HG03457 (cell line): ENCODE measurements around the gene LCN6.

Experiments used
- ATAC-seq: cut with Tn5 transposase; IDR thresholded peaks from one replicate; pipeline ENCODE4 v1.9.1; 2021; ENCODE audit warnings: moderate number of reproducible peaks; ENCODE audit not compliant: unreplicated experiment

Gene LCN6

GRCh38 chr9:136745389-136746154 is 2.8 kb downstream of the LCN6 start:
- ATAC-seq = no peak

- no peak for ATAC-seq
Measured at GRCh38 chr9:136744773-136745172, 3.6 kb downstream of the LCN6 start.

GRCh38 chr9:136743639-136744211 is 4.6 kb downstream of the LCN6 start:
- no peak for ATAC-seq

GRCh38 chr9:136742591-136743391 is 5.5 kb downstream of the LCN6 start, which contains the start of gene LCN10:
Gene LCN10, minus strand, starts transcription at chr9:136742940. Its CDS starts 37 bp downstream, at chr9:136742903.
- no peak for ATAC-seq

- ATAC-seq = no peak
Measured at GRCh38 chr9:136741883-136742571, 6.3 kb downstream of the LCN6 start.

- no peak for ATAC-seq
Measured at GRCh38 chr9:136740971-136741882, 7.1 kb downstream of the LCN6 start.

- no peak for ATAC-seq
Measured at GRCh38 chr9:136740491-136740890, 7.8 kb downstream of the LCN6 start.

- no peak for ATAC-seq
Measured at GRCh38 chr9:136740069-136740468, 8.3 kb downstream of the LCN6 start.

GRCh38 chr9:136739509-136739908 is 8.8 kb downstream of the LCN6 start:
- no peak for ATAC-seq

- no peak for ATAC-seq
Measured at GRCh38 chr9:136738960-136739359, 9.4 kb downstream of the LCN6 start.

GRCh38 chr9:136735812-136736480 is 12.4 kb downstream of the LCN6 start:
- ATAC-seq = no peak

GRCh38 chr9:136734837-136735496 is 13.4 kb downstream of the LCN6 start:
- no peak for ATAC-seq

GRCh38 chr9:136733611-136734010 is 14.7 kb downstream of the LCN6 start:
- no peak for ATAC-seq

- ATAC-seq = no peak
Measured at GRCh38 chr9:136732444-136733178, 15.7 kb downstream of the LCN6 start.

GRCh38 chr9:136729926-136730325 is 18.4 kb downstream of the LCN6 start:
- no peak for ATAC-seq

- no peak for ATAC-seq
Measured at GRCh38 chr9:136729144-136729543, 19.2 kb downstream of the LCN6 start.

GRCh38 chr9:136728548-136729123 is 19.7 kb downstream of the LCN6 start:
- no peak for ATAC-seq

GRCh38 chr9:136728080-136728547 is 20.2 kb downstream of the LCN6 start:
- ATAC-seq = no peak
